HG02870 (cell line): ENCODE measurements around the gene TMEM236.
"Not testable (repeated sequence)": the region's sequence is repeated elsewhere in the genome, so short reads cannot be mapped to it uniquely, and the experiment has no call there.

Experiments used
- ATAC-seq: cut with Tn5 transposase; IDR thresholded peaks from one replicate; pipeline ENCODE4 v1.9.1; 2021; ENCODE audit warnings: mild to moderate bottlenecking, moderate library complexity; ENCODE audit not compliant: unreplicated experiment

TMEM236 gene

GRCh38 chr10:17751781-17752445 lies at the start of gene TMEM236:
TMEM236 (plus strand) TSS chr10:17752201; CDS start chr10:17752296, 95 bp downstream.
- no peak for ATAC-seq

- no peak for ATAC-seq
Measured at GRCh38 chr10:17703706-17704105, 48.3 kb upstream of the TMEM236 start.

- no peak for ATAC-seq
Measured at GRCh38 chr10:17708821-17709220, 43.2 kb upstream of the TMEM236 start.

GRCh38 chr10:17709492-17709891 lies 42.5 kb upstream of the TMEM236 start:
- ATAC-seq, result no peak

- ATAC-seq, result no peak
Measured at GRCh38 chr10:17710181-17710580, 41.8 kb upstream of the TMEM236 start.

- ATAC-seq, result no peak
Measured at GRCh38 chr10:17712053-17712452, 39.9 kb upstream of the TMEM236 start.

GRCh38 chr10:17712717-17713471 lies 39.1 kb upstream of the TMEM236 start:
- ATAC-seq, result no peak

GRCh38 chr10:17713758-17714157 lies 38.2 kb upstream of the TMEM236 start:
- no peak for ATAC-seq

- ATAC-seq, result no peak
Measured at GRCh38 chr10:17716161-17716560, 35.8 kb upstream of the TMEM236 start.

- ATAC-seq, result not testable (repeated sequence)
Measured at GRCh38 chr10:17722317-17723014, 29.5 kb upstream of the TMEM236 start.

GRCh38 chr10:17725703-17726102 lies 26.3 kb upstream of the TMEM236 start:
- no peak for ATAC-seq

GRCh38 chr10:17729630-17730029 lies 22.4 kb upstream of the TMEM236 start:
- ATAC-seq, result no peak

GRCh38 chr10:17730667-17731066 lies 21.3 kb upstream of the TMEM236 start:
- no peak for ATAC-seq

- no peak for ATAC-seq
Measured at GRCh38 chr10:17731331-17732020, 20.5 kb upstream of the TMEM236 start.

GRCh38 chr10:17733620-17734019 lies 18.4 kb upstream of the TMEM236 start:
- ATAC-seq, result no peak

- no peak for ATAC-seq
Measured at GRCh38 chr10:17734432-17735080, 17.4 kb upstream of the TMEM236 start.

GRCh38 chr10:17735166-17735941 lies 16.6 kb upstream of the TMEM236 start:
- ATAC-seq, result no peak

GRCh38 chr10:17736223-17736622 lies 15.8 kb upstream of the TMEM236 start:
- no peak for ATAC-seq

GRCh38 chr10:17737027-17737965 lies 14.7 kb upstream of the TMEM236 start:
- ATAC-seq, result no peak
